NB4 (cell line): ENCODE data around the gene CEP89.

Source experiments
- CTCF ChIP-seq: IDR thresholded peaks from one replicate; pipeline ENCODE4 v1.5.1; 2012; ENCODE audit warnings: low read depth, low read length
- MAX ChIP-seq: IDR thresholded peaks from 2 replicates; pipeline ENCODE4 v1.6.1; 2011; ENCODE audit warnings: low read depth, low read length
- MYC ChIP-seq: IDR thresholded peaks from 2 replicates; pipeline ENCODE4 v1.6.1; 2011; ENCODE audit warnings: low read depth, low read length
- POLR2A ChIP-seq: IDR thresholded peaks from 2 replicates; pipeline ENCODE4 v1.6.1; 2011; ENCODE audit warnings: mild to moderate bottlenecking; ENCODE audit not compliant: insufficient read length; ENCODE audit errors: extremely low read depth

GRCh38 chr19:32924200-32924599, 47.6 kb downstream of the CEP89 start:
- TF ChIP-seq POLR2A (no peak), CTCF (no peak), MAX (no peak), MYC (no peak)
